ENCODE data around the gene SCOC. TPM values are rescaled to one million over a fixed set of nuclear protein-coding genes. Genes with fewer than 3 reads are reported as not detected.

The SCOC gene
- total and polyA plus RNA-seq, 7 donors, result 23.9 to 85.9 (median 31.6) TPM

- Histone ChIP-seq H3K4me1 (no peaks in the 10 kb centered on the region), H3K9me3 (no peaks in the 10 kb centered on the region), H3K27ac (no peak overlapping the region), H3K4me3 (no peak overlapping the region), H3K36me3 (ENCODE audit: insufficient read depth in 1 of 2, low read depth in 1 of 2) (no peaks in the 10 kb centered on the region), H3K27me3 (ENCODE audit: insufficient read depth in 3 of 3, low read length in 2 of 3) (no peaks in the 10 kb centered on the region)
- 90 to 94% (median 93%) methylated on average over 3 of the region's 3 CpGs for WGBS, 3 donors
- intact Hi-C loops (cut with DNase I), result loop anchor here in 1 of 2 donors (5.0 kb wide), 1 partner anchor 489 kb away; no protein-coding TSS in a partner anchor
- ATAC-seq, result no peak
- TF ChIP-seq CTCF (IDR thresholded peaks at IDR 0.05), result no peak
- DNase-seq, result no peak
Observed at GRCh38 chr4:140363051-140363450, 10.4 kb upstream of the SCOC start.

GRCh38 chr4:140363558-140363957, 9.9 kb upstream of the SCOC start:
- no peak for DNase-seq
- intact Hi-C loops (cut with DNase I), result loop anchor here in 1 of 2 donors (5.0 kb wide), 1 partner anchor 489 kb away; no protein-coding TSS in a partner anchor

GRCh38 chr4:140367738-140368137, 5.7 kb upstream of the SCOC start:
- Histone ChIP-seq H3K4me1 (peaks cover 3% of the 10 kb centered on the region), H3K36me3 (ENCODE audit: insufficient read depth in 1 of 2, low read depth in 1 of 2) (no peaks in the 10 kb centered on the region), H3K27ac (no peak overlapping the region), H3K27me3 (ENCODE audit: insufficient read depth in 3 of 3, low read length in 2 of 3) (no peaks in the 10 kb centered on the region), H3K9me3 (no peaks in the 10 kb centered on the region), H3K4me3 (no peak overlapping the region)
- intact Hi-C loops (cut with DNase I), result no loop called here
- DNase-seq (no peak), ATAC-seq (no peak)
- TF ChIP-seq CTCF (IDR thresholded peaks at IDR 0.05), result no peak
- 68 to 85% (median 70%) methylated on average over 2 of the region's 2 CpGs for WGBS, 3 donors

More at GRCh38 chr4:140363558-140363957, 9.9 kb upstream of the SCOC start:
- Histone ChIP-seq H3K4me3 (no peak overlapping the region), H3K9me3 (no peaks in the 10 kb centered on the region), H3K27ac (no peak overlapping the region), H3K36me3 (ENCODE audit: insufficient read depth in 1 of 2, low read depth in 1 of 2) (no peaks in the 10 kb centered on the region), H3K4me1 (no peaks in the 10 kb centered on the region), H3K27me3 (ENCODE audit: insufficient read depth in 3 of 3, low read length in 2 of 3) (no peaks in the 10 kb centered on the region)
- no peak for TF ChIP-seq CTCF (IDR thresholded peaks at IDR 0.05)
- ATAC-seq, result no peak

- no peak overlapping the region for H3K4me3 ChIP-seq
- no peaks in the 10 kb centered on the region for H3K27me3 ChIP-seq (ENCODE audit: insufficient read depth in 3 of 3, low read length in 2 of 3)
- TF ChIP-seq CTCF (IDR thresholded peaks at IDR 0.05), result no peak
- DNase-seq, result no peak
- intact Hi-C loops (cut with DNase I), result no loop called here
- no peaks in the 10 kb centered on the region for H3K36me3 ChIP-seq (ENCODE audit: insufficient read depth in 1 of 2, low read depth in 1 of 2)
- peaks cover 3% of the 10 kb centered on the region for H3K4me1 ChIP-seq
- H3K27ac ChIP-seq, result no peak overlapping the region
- H3K9me3 ChIP-seq, result no peaks in the 10 kb centered on the region
- 72 to 84% (median 80%) methylated on average over 3 of the region's 3 CpGs for WGBS, 3 donors
- ATAC-seq, result no peak
Observed at GRCh38 chr4:140368686-140369085, 4.8 kb upstream of the SCOC start.

- ATAC-seq, result peak; percentile 36 to 64 (median 44)
- TF ChIP-seq CTCF (IDR thresholded peaks at IDR 0.05), result peak; percentile 35
- intact Hi-C loops (cut with DNase I), result loop anchor here (5.0 to 10.0 kb wide), 3 partner anchors 149 to 762 kb away; partner anchors contain the start of genes ELMOD2 (in 2 of the 2) and RNF150 (in 1 of the 2)
- Histone ChIP-seq H3K4me1 (peaks cover 28% of the 10 kb centered on the region), H3K4me3 (peak overlapping the region; percentile 94), H3K27ac (peak overlapping the region; percentile 94), H3K27me3 (ENCODE audit: insufficient read depth in 3 of 3, low read length in 2 of 3) (no peaks in the 10 kb centered on the region), H3K36me3 (ENCODE audit: insufficient read depth in 1 of 2, low read depth in 1 of 2) (no peaks in the 10 kb centered on the region), H3K9me3 (no peaks in the 10 kb centered on the region)
- 1 to 2% (median 1%) methylated on average over 21 of the region's 21 CpGs for WGBS, 3 donors
- DNase-seq, result no peak
Observed at GRCh38 chr4:140372751-140373327, 607 bp upstream of the SCOC start.

Measured in psoas muscle (tissue), 8 donors.